ENCODE measurements around the gene CDC73. TPM values are rescaled to one million over a fixed set of nuclear protein-coding genes. Genes with fewer than 3 reads are reported as not detected.

The CDC73 gene
- total RNA-seq, 1 experiment from 2014 or later: 62.5 TPM

GRCh38 chr1:193131266-193131860 lies 9.5 kb downstream of the CDC73 start:
- H3K18ac ChIP-seq (ENCODE audit: insufficient read length, low read depth, low read length): no peak overlapping the region
- no peak overlapping the region for H3K4ac ChIP-seq (ENCODE audit: low read depth, low read length)
- H3K9ac ChIP-seq (ENCODE audit: extremely low read depth, insufficient read length, low read length): no peak overlapping the region
- no peaks in the 10 kb centered on the region for H3K27me3 ChIP-seq (ENCODE audit: insufficient read depth, low read length)
- no peaks in the 10 kb centered on the region for H3K23me2 ChIP-seq (ENCODE audit: insufficient read length, low read depth, low read length, poor library complexity, severe bottlenecking)
- H4K20me1 ChIP-seq (ENCODE audit: control insufficient read depth, insufficient read depth, insufficient read length): no peaks in the 10 kb centered on the region
- DNase-seq: no peak
- no peak overlapping the region for H4K5ac ChIP-seq (ENCODE audit: insufficient read length, low read depth, low read length)
- H3K56ac ChIP-seq (ENCODE audit: insufficient read length, low read depth, low read length): no peak overlapping the region
- TF ChIP-seq CTCF (conservative IDR thresholded peaks at IDR 0.05): no peak
- Mint-ChIP-seq H3K36me3 (ENCODE audit: insufficient read depth in 1 of 3, low read depth in 3 of 3) (peaks cover 28 to 63% (median 61%) of the 10 kb centered on the region in 3 experiments), H3K9me3 (no peaks in the 10 kb centered on the region), H3K4me3 (no peak overlapping the region), H3K4me1 (no peaks in the 10 kb centered on the region), H3K27ac (no peak overlapping the region; a peak in 1 of 7 replicates), H3K27me3 (ENCODE audit: low read depth) (no peaks in the 10 kb centered on the region)
- no peak overlapping the region for H4K91ac ChIP-seq (ENCODE audit: insufficient read length, low read depth, low read length)
- no peak overlapping the region for H3K4me2 ChIP-seq (ENCODE audit: insufficient read depth, insufficient read length, low read length)
- no peaks in the 10 kb centered on the region for H3K4me1 ChIP-seq (ENCODE audit: insufficient read depth, low read length)
- H2AK5ac ChIP-seq (ENCODE audit: insufficient read length, low read length): no peak overlapping the region
- H3K79me2 ChIP-seq (ENCODE audit: insufficient read depth, low read length): no peaks in the 10 kb centered on the region; the same call in 1 of the 2 replicates
- no peak overlapping the region for H2BK12ac ChIP-seq (ENCODE audit: insufficient read length, low read depth, low read length)
- H4K8ac ChIP-seq (replicated peaks; ENCODE audit: insufficient read length, low read depth, low read length): no peak overlapping the region
- H2BK20ac ChIP-seq (ENCODE audit: low read depth, low read length, poor library complexity, severe bottlenecking): no peak overlapping the region
- no peak overlapping the region for H2AFZ ChIP-seq (ENCODE audit: low read length)
- WGBS (ENCODE audit: extremely low coverage, insufficient read length, low lambda C conversion rate): no CpG with 5 or more reads among the region's 2 CpGs
- no peak overlapping the region for H2BK120ac ChIP-seq (ENCODE audit: low read depth, low read length, poor library complexity, severe bottlenecking)
- H3K27ac ChIP-seq (ENCODE audit: insufficient read length, low read depth, low read length): no peak overlapping the region
- no peak overlapping the region for H3T11ph ChIP-seq (ENCODE audit: low read length)
- H3K79me1 ChIP-seq (ENCODE audit: insufficient read depth, low read depth, low read length, poor library complexity, severe bottlenecking): peaks cover 3% of the 10 kb centered on the region
- no peak overlapping the region for H3K23ac ChIP-seq (ENCODE audit: insufficient read length, low read depth, low read length)
- no peaks in the 10 kb centered on the region for H3K9me3 ChIP-seq (ENCODE audit: control insufficient read depth, low read depth, low read length)
- H2BK15ac ChIP-seq (ENCODE audit: low read depth, low read length): no peak overlapping the region
- no peak overlapping the region for H3K14ac ChIP-seq (ENCODE audit: insufficient read depth, low read length)
- no peak overlapping the region for H2BK5ac ChIP-seq (ENCODE audit: insufficient read length, low read length)

All from H9 (cell line).